ENCODE data around the gene NDST3. TPM values are rescaled to one million over a fixed set of nuclear protein-coding genes. Genes with fewer than 3 reads are reported as not detected.

The NDST3 gene
- total and polyA plus RNA-seq, 4 donors, result 0.36 to 2.8 (median 1.4) TPM

DNA sequence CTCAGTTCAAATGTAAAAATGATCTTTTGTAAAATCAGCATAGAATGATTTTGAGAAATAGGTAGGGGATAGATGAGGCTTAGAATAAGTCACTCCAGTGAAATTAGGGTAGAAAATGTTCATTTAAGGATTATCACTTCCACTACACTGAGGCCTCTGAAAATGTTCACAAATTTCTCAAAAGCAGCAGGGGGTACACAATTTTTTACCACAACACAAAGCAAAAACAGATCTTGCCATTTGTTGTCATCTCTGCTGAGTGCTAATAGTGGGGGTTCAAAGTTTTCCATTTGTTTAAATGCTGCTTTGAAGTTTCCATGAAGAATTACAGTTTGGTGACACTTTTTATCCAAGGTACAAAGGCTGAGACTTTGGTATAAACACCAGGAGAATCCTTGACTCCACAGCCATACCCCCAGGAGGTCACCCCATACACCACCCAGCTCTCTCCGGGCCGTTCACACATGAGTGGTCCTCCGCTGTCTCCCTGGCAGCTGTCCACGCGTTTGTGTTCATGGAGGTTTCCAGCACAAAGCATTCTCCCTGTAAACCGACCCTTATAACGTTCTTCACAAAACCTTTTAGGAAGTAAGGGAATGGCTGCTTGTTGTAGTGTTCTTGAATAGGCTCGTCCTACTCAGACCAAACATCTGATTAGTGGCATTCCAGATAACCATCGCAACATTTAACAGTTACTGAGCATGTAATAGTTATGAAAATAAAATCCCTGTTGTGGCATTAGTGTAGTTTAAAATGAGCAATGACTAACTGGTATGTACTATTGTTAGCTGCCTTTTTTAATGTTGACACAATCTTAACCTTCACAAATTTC, 247.5 kb downstream of the NDST3 start:
- peaks cover 2 to 48% (median 32%) of the 10 kb centered on the region in 4 donors for H3K4me1 ChIP-seq (ENCODE audit: control insufficient read depth in 4 of 4, insufficient read depth in 4 of 4, low read length in 3 of 4)
- peak overlapping the region in 1 of 2 donors; percentile 16 for H3K9ac ChIP-seq (ENCODE audit: low read depth in 1 of 2, low read length in 2 of 2)
- H3K4me3 ChIP-seq (ENCODE audit: low read depth in 1 of 3, low read length in 3 of 3), result no peak overlapping the region
- peak overlapping the region; percentile 37 to 66 for H3K27ac ChIP-seq (ENCODE audit: low read depth in 1 of 2, low read length in 2 of 2)
- H3K27me3 ChIP-seq (ENCODE audit: control insufficient read depth in 4 of 4, insufficient read depth in 4 of 4, low read length in 3 of 4), result no peaks in the 10 kb centered on the region
- no peaks in the 10 kb centered on the region for H3K9me3 ChIP-seq (ENCODE audit: control insufficient read depth in 4 of 4, low read length in 3 of 4)
- WGBS, result 40% methylated on average over 9 of the region's 9 CpGs
- no peak for TF ChIP-seq HNF4A (conservative IDR thresholded peaks at IDR 0.05)
- DNase-seq (ENCODE audit: low spot score), result no peak
- H3K36me3 ChIP-seq (ENCODE audit: control insufficient read depth in 4 of 4, insufficient read depth in 3 of 4, low read depth in 1 of 4, low read length in 3 of 4), result peaks cover 0 to 4% (median 1%) of the 10 kb centered on the region in 4 donors

DNA sequence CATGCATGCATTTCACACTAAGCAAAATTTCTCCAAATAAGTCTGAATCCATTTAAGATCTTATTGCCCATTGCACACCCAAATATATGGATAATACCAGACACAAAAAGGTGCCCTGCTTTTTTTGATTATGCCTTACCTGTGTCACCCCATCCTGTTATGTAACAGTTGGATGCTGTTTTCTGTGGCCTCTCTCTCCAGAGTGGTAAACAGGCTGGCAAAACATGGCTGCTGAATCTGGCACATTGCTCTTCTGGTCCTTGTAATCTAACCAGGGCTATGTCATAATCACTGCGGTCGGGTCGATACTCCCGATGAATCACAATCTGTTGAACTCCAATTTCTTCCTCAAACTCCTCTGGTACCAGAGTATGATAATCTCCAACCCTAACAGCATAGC, 248.4 kb downstream of the NDST3 start:
- 12% methylated on average over 4 of the region's 4 CpGs for WGBS
- TF ChIP-seq HNF4A (conservative IDR thresholded peaks at IDR 0.05) (peak; percentile 64 to 82), JUND (IDR thresholded peaks at IDR 0.05) (peak; percentile 92 to 95), FOXA2 (IDR thresholded peaks at IDR 0.05) (peak; percentile 84), GABPA (IDR thresholded peaks at IDR 0.05 in 1 of 2, conservative IDR thresholded peaks at IDR 0.05 in 1 of 2) (peak in 1 of 2 donors; percentile 36), NR2F2 (IDR thresholded peaks at IDR 0.05) (peak; percentile 23), YY1 (IDR thresholded peaks at IDR 0.05) (peak; percentile 98), FOXA1 (IDR thresholded peaks at IDR 0.05) (peak; percentile 7), HNF4G (IDR thresholded peaks at IDR 0.05) (peak; percentile 33), TAF1 (conservative IDR thresholded peaks at IDR 0.05) (peak; percentile 31), SP1 (IDR thresholded peaks at IDR 0.05) (peak; percentile 31), RAD21 (IDR thresholded peaks at IDR 0.05) (peak; percentile 43 to 66), RXRA (IDR thresholded peaks at IDR 0.05) (peak; percentile 73 to 89), EGR1 (IDR thresholded peaks at IDR 0.05; ENCODE audit: low read depth in 2 of 2) (no peak)
- TF ChIP-seq, protein P1, sequence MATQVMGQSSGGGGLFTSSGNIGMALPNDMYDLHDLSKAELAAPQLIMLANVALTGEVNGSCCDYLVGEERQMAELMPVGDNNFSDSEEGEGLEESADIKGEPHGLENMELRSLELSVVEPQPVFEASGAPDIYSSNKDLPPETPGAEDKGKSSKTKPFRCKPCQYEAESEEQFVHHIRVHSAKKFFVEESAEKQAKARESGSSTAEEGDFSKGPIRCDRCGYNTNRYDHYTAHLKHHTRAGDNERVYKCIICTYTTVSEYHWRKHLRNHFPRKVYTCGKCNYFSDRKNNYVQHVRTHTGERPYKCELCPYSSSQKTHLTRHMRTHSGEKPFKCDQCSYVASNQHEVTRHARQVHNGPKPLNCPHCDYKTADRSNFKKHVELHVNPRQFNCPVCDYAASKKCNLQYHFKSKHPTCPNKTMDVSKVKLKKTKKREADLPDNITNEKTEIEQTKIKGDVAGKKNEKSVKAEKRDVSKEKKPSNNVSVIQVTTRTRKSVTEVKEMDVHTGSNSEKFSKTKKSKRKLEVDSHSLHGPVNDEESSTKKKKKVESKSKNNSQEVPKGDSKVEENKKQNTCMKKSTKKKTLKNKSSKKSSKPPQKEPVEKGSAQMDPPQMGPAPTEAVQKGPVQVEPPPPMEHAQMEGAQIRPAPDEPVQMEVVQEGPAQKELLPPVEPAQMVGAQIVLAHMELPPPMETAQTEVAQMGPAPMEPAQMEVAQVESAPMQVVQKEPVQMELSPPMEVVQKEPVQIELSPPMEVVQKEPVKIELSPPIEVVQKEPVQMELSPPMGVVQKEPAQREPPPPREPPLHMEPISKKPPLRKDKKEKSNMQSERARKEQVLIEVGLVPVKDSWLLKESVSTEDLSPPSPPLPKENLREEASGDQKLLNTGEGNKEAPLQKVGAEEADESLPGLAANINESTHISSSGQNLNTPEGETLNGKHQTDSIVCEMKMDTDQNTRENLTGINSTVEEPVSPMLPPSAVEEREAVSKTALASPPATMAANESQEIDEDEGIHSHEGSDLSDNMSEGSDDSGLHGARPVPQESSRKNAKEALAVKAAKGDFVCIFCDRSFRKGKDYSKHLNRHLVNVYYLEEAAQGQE (IDR thresholded peaks at IDR 0.05), result peak; percentile 67
- TF ChIP-seq, protein P2, sequence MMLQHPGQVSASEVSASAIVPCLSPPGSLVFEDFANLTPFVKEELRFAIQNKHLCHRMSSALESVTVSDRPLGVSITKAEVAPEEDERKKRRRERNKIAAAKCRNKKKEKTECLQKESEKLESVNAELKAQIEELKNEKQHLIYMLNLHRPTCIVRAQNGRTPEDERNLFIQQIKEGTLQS (IDR thresholded peaks at IDR 0.05), result peak; percentile 80
- TF ChIP-seq, protein P3, sequence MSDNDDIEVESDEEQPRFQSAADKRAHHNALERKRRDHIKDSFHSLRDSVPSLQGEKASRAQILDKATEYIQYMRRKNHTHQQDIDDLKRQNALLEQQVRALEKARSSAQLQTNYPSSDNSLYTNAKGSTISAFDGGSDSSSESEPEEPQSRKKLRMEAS (IDR thresholded peaks at IDR 0.05), result peak; percentile 61
- TF ChIP-seq, protein P4, sequence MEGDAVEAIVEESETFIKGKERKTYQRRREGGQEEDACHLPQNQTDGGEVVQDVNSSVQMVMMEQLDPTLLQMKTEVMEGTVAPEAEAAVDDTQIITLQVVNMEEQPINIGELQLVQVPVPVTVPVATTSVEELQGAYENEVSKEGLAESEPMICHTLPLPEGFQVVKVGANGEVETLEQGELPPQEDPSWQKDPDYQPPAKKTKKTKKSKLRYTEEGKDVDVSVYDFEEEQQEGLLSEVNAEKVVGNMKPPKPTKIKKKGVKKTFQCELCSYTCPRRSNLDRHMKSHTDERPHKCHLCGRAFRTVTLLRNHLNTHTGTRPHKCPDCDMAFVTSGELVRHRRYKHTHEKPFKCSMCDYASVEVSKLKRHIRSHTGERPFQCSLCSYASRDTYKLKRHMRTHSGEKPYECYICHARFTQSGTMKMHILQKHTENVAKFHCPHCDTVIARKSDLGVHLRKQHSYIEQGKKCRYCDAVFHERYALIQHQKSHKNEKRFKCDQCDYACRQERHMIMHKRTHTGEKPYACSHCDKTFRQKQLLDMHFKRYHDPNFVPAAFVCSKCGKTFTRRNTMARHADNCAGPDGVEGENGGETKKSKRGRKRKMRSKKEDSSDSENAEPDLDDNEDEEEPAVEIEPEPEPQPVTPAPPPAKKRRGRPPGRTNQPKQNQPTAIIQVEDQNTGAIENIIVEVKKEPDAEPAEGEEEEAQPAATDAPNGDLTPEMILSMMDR (IDR thresholded peaks at IDR 0.05; ENCODE audit: low read depth, low read length, missing input control), result no peak
- TF ChIP-seq, protein P5, sequence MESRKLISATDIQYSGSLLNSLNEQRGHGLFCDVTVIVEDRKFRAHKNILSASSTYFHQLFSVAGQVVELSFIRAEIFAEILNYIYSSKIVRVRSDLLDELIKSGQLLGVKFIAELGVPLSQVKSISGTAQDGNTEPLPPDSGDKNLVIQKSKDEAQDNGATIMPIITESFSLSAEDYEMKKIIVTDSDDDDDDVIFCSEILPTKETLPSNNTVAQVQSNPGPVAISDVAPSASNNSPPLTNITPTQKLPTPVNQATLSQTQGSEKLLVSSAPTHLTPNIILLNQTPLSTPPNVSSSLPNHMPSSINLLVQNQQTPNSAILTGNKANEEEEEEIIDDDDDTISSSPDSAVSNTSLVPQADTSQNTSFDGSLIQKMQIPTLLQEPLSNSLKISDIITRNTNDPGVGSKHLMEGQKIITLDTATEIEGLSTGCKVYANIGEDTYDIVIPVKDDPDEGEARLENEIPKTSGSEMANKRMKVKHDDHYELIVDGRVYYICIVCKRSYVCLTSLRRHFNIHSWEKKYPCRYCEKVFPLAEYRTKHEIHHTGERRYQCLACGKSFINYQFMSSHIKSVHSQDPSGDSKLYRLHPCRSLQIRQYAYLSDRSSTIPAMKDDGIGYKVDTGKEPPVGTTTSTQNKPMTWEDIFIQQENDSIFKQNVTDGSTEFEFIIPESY (IDR thresholded peaks at IDR 0.05), result peak; percentile 74
- Histone ChIP-seq H3K36me3 (ENCODE audit: control insufficient read depth in 4 of 4, insufficient read depth in 3 of 4, low read depth in 1 of 4, low read length in 3 of 4) (peaks cover 0 to 4% (median 1%) of the 10 kb centered on the region in 4 donors), H3K9ac (ENCODE audit: low read depth in 1 of 2, low read length in 2 of 2) (no peak overlapping the region), H3K9me3 (ENCODE audit: control insufficient read depth in 4 of 4, low read length in 3 of 4) (no peaks in the 10 kb centered on the region), H3K27ac (ENCODE audit: low read depth in 1 of 2, low read length in 2 of 2) (peak overlapping the region; percentile 33), H3K4me3 (ENCODE audit: low read depth in 1 of 3, low read length in 3 of 3) (no peak overlapping the region), H3K4me1 (ENCODE audit: control insufficient read depth in 4 of 4, insufficient read depth in 4 of 4, low read length in 3 of 4) (peaks cover 2 to 49% (median 34%) of the 10 kb centered on the region in 4 donors), H3K27me3 (ENCODE audit: control insufficient read depth in 4 of 4, insufficient read depth in 4 of 4, low read length in 3 of 4) (no peaks in the 10 kb centered on the region)
- DNase-seq (ENCODE audit: low spot score), result no peak

All from liver (tissue), 9 donors.